ENCODE data around the gene EDRF1. TPM values are rescaled to one million over a fixed set of nuclear protein-coding genes. Genes with fewer than 3 reads are reported as not detected.

Gene EDRF1
- total and polyA plus RNA-seq, 2 of the 8 experiments (the other 6 are each of a cell fraction or from before 2014, with no cell fraction given) = 19.9 to 37.8 TPM

GRCh38 chr10:125782616-125783015, 63.1 kb downstream of the EDRF1 start (continued):
- TF ChIP-seq, protein P1, sequence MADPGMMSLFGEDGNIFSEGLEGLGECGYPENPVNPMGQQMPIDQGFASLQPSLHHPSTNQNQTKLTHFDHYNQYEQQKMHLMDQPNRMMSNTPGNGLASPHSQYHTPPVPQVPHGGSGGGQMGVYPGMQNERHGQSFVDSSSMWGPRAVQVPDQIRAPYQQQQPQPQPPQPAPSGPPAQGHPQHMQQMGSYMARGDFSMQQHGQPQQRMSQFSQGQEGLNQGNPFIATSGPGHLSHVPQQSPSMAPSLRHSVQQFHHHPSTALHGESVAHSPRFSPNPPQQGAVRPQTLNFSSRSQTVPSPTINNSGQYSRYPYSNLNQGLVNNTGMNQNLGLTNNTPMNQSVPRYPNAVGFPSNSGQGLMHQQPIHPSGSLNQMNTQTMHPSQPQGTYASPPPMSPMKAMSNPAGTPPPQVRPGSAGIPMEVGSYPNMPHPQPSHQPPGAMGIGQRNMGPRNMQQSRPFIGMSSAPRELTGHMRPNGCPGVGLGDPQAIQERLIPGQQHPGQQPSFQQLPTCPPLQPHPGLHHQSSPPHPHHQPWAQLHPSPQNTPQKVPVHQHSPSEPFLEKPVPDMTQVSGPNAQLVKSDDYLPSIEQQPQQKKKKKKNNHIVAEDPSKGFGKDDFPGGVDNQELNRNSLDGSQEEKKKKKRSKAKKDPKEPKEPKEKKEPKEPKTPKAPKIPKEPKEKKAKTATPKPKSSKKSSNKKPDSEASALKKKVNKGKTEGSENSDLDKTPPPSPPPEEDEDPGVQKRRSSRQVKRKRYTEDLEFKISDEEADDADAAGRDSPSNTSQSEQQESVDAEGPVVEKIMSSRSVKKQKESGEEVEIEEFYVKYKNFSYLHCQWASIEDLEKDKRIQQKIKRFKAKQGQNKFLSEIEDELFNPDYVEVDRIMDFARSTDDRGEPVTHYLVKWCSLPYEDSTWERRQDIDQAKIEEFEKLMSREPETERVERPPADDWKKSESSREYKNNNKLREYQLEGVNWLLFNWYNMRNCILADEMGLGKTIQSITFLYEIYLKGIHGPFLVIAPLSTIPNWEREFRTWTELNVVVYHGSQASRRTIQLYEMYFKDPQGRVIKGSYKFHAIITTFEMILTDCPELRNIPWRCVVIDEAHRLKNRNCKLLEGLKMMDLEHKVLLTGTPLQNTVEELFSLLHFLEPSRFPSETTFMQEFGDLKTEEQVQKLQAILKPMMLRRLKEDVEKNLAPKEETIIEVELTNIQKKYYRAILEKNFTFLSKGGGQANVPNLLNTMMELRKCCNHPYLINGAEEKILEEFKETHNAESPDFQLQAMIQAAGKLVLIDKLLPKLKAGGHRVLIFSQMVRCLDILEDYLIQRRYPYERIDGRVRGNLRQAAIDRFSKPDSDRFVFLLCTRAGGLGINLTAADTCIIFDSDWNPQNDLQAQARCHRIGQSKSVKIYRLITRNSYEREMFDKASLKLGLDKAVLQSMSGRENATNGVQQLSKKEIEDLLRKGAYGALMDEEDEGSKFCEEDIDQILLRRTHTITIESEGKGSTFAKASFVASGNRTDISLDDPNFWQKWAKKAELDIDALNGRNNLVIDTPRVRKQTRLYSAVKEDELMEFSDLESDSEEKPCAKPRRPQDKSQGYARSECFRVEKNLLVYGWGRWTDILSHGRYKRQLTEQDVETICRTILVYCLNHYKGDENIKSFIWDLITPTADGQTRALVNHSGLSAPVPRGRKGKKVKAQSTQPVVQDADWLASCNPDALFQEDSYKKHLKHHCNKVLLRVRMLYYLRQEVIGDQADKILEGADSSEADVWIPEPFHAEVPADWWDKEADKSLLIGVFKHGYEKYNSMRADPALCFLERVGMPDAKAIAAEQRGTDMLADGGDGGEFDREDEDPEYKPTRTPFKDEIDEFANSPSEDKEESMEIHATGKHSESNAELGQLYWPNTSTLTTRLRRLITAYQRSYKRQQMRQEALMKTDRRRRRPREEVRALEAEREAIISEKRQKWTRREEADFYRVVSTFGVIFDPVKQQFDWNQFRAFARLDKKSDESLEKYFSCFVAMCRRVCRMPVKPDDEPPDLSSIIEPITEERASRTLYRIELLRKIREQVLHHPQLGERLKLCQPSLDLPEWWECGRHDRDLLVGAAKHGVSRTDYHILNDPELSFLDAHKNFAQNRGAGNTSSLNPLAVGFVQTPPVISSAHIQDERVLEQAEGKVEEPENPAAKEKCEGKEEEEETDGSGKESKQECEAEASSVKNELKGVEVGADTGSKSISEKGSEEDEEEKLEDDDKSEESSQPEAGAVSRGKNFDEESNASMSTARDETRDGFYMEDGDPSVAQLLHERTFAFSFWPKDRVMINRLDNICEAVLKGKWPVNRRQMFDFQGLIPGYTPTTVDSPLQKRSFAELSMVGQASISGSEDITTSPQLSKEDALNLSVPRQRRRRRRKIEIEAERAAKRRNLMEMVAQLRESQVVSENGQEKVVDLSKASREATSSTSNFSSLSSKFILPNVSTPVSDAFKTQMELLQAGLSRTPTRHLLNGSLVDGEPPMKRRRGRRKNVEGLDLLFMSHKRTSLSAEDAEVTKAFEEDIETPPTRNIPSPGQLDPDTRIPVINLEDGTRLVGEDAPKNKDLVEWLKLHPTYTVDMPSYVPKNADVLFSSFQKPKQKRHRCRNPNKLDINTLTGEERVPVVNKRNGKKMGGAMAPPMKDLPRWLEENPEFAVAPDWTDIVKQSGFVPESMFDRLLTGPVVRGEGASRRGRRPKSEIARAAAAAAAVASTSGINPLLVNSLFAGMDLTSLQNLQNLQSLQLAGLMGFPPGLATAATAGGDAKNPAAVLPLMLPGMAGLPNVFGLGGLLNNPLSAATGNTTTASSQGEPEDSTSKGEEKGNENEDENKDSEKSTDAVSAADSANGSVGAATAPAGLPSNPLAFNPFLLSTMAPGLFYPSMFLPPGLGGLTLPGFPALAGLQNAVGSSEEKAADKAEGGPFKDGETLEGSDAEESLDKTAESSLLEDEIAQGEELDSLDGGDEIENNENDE (IDR thresholded peaks at IDR 0.05; ENCODE audit: insufficient replicate concordance, low read length) = no peak
